Endodermal cell (in vitro differentiated cells): ENCODE measurements around the gene MAP2K7. TPM values are rescaled to one million over a fixed set of nuclear protein-coding genes. Genes with fewer than 3 reads are reported as not detected.

Source experiments
- DNase-seq: peaks from one replicate; pipeline ENCODE4 v3.0.0-alpha.2; 2017
- H3K27ac ChIP-seq: 2 replicates; pipeline ENCODE4 v1.5.1; 2013; ENCODE audit warnings: mild to moderate bottlenecking, low read depth, low read length, moderate library complexity
- H3K27me3 ChIP-seq: 2 replicates; pipeline ENCODE4 v1.6.1; 2013; ENCODE audit warnings: mild to moderate bottlenecking, low read length, moderate library complexity; ENCODE audit not compliant: insufficient read depth, control insufficient read depth, poor library complexity, severe bottlenecking
- H3K36me3 ChIP-seq: 2 replicates; pipeline ENCODE4 v1.7.0; 2013; ENCODE audit warnings: mild to moderate bottlenecking, low read length, moderate library complexity; ENCODE audit not compliant: control insufficient read depth, insufficient read depth
- H3K4me1 ChIP-seq: one replicate; pipeline ENCODE4 v1.7.0; 2013; ENCODE audit warnings: low read length; ENCODE audit not compliant: control insufficient read depth, insufficient read depth
- H3K4me3 ChIP-seq: 2 replicates; pipeline ENCODE4 v1.5.1; 2013; ENCODE audit warnings: mild to moderate bottlenecking, low read length, moderate library complexity
- H3K9ac ChIP-seq: 2 replicates; pipeline ENCODE4 v1.6.1; 2013; ENCODE audit warnings: mild to moderate bottlenecking, low read length, moderate library complexity; ENCODE audit not compliant: poor library complexity, severe bottlenecking; ENCODE audit errors: extremely low read depth
- H3K9me3 ChIP-seq: 2 replicates; pipeline ENCODE4 v1.6.1; 2013; ENCODE audit warnings: mild to moderate bottlenecking, low read length, moderate library complexity; ENCODE audit not compliant: control insufficient read depth
- H3K27ac Mint-ChIP-seq: 2 replicates; pipeline ENCODE4 v1.8.0; 2020; ENCODE audit warnings: mixed read lengths
- H3K27me3 Mint-ChIP-seq: 2 replicates; pipeline ENCODE4 v1.8.0; 2021; ENCODE audit warnings: mild to moderate bottlenecking, mixed read lengths; ENCODE audit not compliant: insufficient read depth
- H3K36me3 Mint-ChIP-seq: 2 replicates; pipeline ENCODE4 v1.8.0; 2020; ENCODE audit warnings: low read depth, mixed read lengths
- H3K4me1 Mint-ChIP-seq: 2 replicates; pipeline ENCODE4 v1.8.0; 2020; ENCODE audit warnings: mixed read lengths
- H3K4me3 Mint-ChIP-seq: 2 replicates; pipeline ENCODE4 v1.8.0; 2020; ENCODE audit warnings: mild to moderate bottlenecking, moderate library complexity, mixed read lengths
- H3K9me3 Mint-ChIP-seq: 2 replicates; pipeline ENCODE4 v1.8.0; 2020; ENCODE audit warnings: mild to moderate bottlenecking, mixed read lengths
- WGBS, 2 experiments: methylation state at CpG; one replicate each; pipeline versions ENCODE4 v1.1.5 to v1.1.7; 2013; ENCODE audit warnings: missing lambda C conversion rate in 2 of 2, mixed read lengths in 1 of 2; ENCODE audit not compliant: insufficient coverage in 1 of 2, insufficient read length in 1 of 2; 5-methylcytosine and 5-hydroxymethylcytosine counted together
- total RNA-seq, 2 donors: library from RNA; stranded (reverse); fragmentation: NEBNext Ultra II Directional in 1 of 2; extraction: Animal tissue kit (Norgen Biotek cat#: 25700) in 1 of 2; gene quantifications; 2 replicates in 1 of 2; 3 replicates in 1 of 2; pipeline ENCODE4 v1.2.1, GENCODE V29; 2021
- TF ChIP-seq, protein P1 (sequence below): fragments of 200-600 bp; sonication (generic); conservative IDR thresholded peaks from 2 replicates; pipeline ENCODE4 v1.5.0; 2021; ENCODE audit warnings: antibody characterized with exemption, mild to moderate bottlenecking

The MAP2K7 gene
- total RNA-seq, 2 donors from 2014 or later: 33.4 to 40.0 TPM

DNA sequence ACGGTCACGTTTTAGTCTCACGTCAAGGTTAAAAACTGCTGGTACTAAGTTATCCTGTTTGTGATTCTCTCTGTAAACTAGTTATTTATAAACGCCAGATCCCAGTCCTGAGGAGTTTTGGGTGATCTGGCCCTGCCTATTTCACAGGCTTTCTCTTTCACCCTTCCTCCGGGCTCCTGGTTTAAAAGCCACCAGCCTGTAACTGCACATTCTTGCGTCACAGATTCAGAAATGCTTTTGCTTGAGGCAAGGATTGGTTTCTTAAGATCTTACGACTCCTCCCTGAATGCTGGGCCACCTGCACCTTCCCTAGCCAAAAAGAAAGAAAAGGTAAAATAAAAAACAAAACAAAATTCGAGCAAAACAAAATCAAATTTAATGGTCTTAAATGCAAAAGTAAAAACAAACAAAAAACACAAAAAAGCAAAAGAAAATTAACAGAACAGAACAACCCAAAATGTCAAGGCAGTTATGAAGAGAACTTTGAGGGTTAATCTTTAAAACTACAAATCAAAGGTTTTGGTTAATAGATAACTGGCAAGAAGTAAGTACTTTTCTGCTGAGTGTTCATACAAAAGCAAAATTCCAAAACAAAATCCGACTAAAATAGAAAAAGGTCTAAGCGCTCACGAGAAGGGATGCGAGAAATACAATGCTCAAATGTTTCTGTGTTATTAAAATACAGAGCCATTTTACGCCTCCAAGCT is 58.4 kb downstream of the MAP2K7 start:
- Mint-ChIP-seq H3K27me3 (no peaks in the 10 kb centered on the region), H3K4me1 (peaks cover 5% of the 10 kb centered on the region), H3K27ac (no peak overlapping the region), H3K9me3 (no peaks in the 10 kb centered on the region), H3K4me3 (no peak overlapping the region), H3K36me3 (peaks cover 42% of the 10 kb centered on the region)
- no peak for DNase-seq
- Histone ChIP-seq H3K4me1 (peaks cover 7% of the 10 kb centered on the region), H3K27me3 (no peaks in the 10 kb centered on the region), H3K36me3 (peaks cover 78% of the 10 kb centered on the region), H3K27ac (no peak overlapping the region), H3K9me3 (no peaks in the 10 kb centered on the region), H3K4me3 (no peak overlapping the region), H3K9ac (no peak overlapping the region)
- 93 to 97% methylated on average over 12 of the region's 13 CpGs for WGBS, 2 experiments
- TF ChIP-seq, protein P1, sequence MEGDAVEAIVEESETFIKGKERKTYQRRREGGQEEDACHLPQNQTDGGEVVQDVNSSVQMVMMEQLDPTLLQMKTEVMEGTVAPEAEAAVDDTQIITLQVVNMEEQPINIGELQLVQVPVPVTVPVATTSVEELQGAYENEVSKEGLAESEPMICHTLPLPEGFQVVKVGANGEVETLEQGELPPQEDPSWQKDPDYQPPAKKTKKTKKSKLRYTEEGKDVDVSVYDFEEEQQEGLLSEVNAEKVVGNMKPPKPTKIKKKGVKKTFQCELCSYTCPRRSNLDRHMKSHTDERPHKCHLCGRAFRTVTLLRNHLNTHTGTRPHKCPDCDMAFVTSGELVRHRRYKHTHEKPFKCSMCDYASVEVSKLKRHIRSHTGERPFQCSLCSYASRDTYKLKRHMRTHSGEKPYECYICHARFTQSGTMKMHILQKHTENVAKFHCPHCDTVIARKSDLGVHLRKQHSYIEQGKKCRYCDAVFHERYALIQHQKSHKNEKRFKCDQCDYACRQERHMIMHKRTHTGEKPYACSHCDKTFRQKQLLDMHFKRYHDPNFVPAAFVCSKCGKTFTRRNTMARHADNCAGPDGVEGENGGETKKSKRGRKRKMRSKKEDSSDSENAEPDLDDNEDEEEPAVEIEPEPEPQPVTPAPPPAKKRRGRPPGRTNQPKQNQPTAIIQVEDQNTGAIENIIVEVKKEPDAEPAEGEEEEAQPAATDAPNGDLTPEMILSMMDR: no peak

DNA sequence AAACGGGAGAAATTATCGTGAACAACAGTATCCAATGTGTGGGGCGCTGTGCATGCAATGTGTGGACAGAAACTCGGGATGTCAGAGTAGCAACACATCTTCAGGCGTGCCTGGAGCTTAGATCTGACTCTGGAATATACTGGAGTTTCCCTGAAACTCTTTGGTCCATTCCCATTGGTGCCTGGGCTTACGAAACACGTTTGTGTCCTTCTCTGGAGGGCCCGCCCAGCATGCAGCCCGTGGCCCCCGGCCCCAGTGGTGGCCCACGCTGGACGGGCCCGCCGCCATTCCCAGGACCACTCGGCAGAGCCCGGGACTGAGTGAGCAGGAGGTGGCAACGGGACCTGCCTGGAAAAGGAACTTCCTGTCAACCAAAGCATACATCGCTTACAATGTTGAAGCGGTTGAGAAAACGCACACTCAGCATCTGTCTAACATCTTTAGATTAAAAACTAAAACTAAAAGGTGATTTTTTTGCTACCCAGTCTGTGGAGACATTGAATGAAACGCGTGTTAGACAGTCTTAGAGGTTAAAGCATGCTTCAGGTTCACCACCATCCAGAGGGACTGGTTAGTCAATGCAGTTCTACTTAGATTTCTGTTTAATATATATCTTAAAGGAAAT is 59.1 kb downstream of the MAP2K7 start:
- Histone ChIP-seq H3K4me1 (peaks cover 7% of the 10 kb centered on the region), H3K36me3 (peaks cover 82% of the 10 kb centered on the region), H3K9ac (no peak overlapping the region), H3K27me3 (no peaks in the 10 kb centered on the region), H3K4me3 (no peak overlapping the region), H3K9me3 (no peaks in the 10 kb centered on the region), H3K27ac (no peak overlapping the region)
- Mint-ChIP-seq H3K27ac (no peak overlapping the region), H3K36me3 (peaks cover 49% of the 10 kb centered on the region), H3K4me1 (peaks cover 5% of the 10 kb centered on the region), H3K9me3 (no peaks in the 10 kb centered on the region), H3K27me3 (no peaks in the 10 kb centered on the region), H3K4me3 (no peak overlapping the region)
- TF ChIP-seq, protein P1: no peak
- DNase-seq: no peak
- 94 to 96% methylated on average over 13 to 22 of the region's 22 CpGs for WGBS, 2 experiments

DNA sequence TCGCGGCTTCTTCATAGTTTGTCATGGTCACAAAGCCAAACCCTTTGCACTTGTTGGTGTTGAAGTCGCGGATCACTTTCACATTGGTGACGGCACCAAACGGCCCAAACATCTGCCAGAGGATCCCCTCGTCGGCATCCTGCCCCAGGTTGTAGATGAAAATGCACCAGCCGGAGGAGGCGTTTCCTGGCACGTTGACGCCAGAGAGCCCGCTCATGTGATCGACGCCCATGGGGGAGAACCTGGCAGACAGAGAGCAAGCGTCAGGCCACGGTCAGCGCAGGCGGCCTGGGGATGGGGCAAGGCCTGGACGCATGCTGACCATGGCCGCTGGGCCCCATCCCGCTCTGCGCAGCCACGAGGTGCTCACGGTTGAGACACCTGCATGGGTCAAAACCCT is 59.9 kb downstream of the MAP2K7 start:
- TF ChIP-seq, protein P1: no peak
- Histone ChIP-seq H3K27me3 (no peaks in the 10 kb centered on the region), H3K4me3 (no peak overlapping the region), H3K9me3 (no peaks in the 10 kb centered on the region), H3K36me3 (peaks cover 83% of the 10 kb centered on the region), H3K27ac (no peak overlapping the region), H3K9ac (no peak overlapping the region), H3K4me1 (peaks cover 7% of the 10 kb centered on the region)
- Mint-ChIP-seq H3K4me1 (peaks cover 5% of the 10 kb centered on the region), H3K27ac (peak overlapping the region; percentile 28), H3K4me3 (no peak overlapping the region), H3K9me3 (no peaks in the 10 kb centered on the region), H3K36me3 (peaks cover 54% of the 10 kb centered on the region), H3K27me3 (no peaks in the 10 kb centered on the region)
- DNase-seq: no peak
- WGBS, 2 experiments: 95 to 97% methylated on average over 16 to 25 of the region's 25 CpGs

Other genes starting within 250 kb of the MAP2K7 start
- not detected for gene RETN, start 234.8 kb upstream of the MAP2K7 start, total RNA-seq
- gene MCEMP1, start 226.8 kb upstream of the MAP2K7 start, total RNA-seq: not detected
- gene TRAPPC5, start 223.0 kb upstream of the MAP2K7 start, total RNA-seq: 10 to 100 TPM; 64.6 to 93.1 TPM
- not detected for gene FCER2, start 201.7 kb upstream of the MAP2K7 start, total RNA-seq
- not detected for gene CLEC4G, start 171.8 kb upstream of the MAP2K7 start, total RNA-seq
- not detected for gene CD209, start 156.3 kb upstream of the MAP2K7 start, total RNA-seq
- gene CLEC4M, start 140.6 kb upstream of the MAP2K7 start, total RNA-seq: not detected
- 1 to 10 TPM; 6.4 to 9.2 TPM for gene EVI5L, start 73.7 kb upstream of the MAP2K7 start, total RNA-seq
- 10 to 100 TPM in 1 of 2 donors, 1 to 10 TPM in 1; 9.5 to 20.2 TPM for gene PRR36, start 29.5 kb upstream of the MAP2K7 start, total RNA-seq
- gene LRRC8E, start 15.4 kb upstream of the MAP2K7 start, total RNA-seq: 1 to 10 TPM; 2.8 to 3.4 TPM
- 1 to 10 TPM in 1 of 2 donors, under 1 TPM in 1; 0.84 to 2.2 TPM for gene TGFBR3L, start 11.0 kb downstream of the MAP2K7 start, total RNA-seq
- 10 to 100 TPM; 11.9 to 14.2 TPM for gene SNAPC2, start 16.5 kb downstream of the MAP2K7 start, total RNA-seq
- gene CTXN1, start 22.3 kb downstream of the MAP2K7 start, total RNA-seq: 10 to 100 TPM; 60.1 to 87.2 TPM
- 10 to 100 TPM; 78.1 to 80.0 TPM for gene TIMM44, start 39.8 kb downstream of the MAP2K7 start, total RNA-seq
- 100 to 1,000 TPM; 123 to 149 TPM for gene ELAVL1, start 101.8 kb downstream of the MAP2K7 start, total RNA-seq
- gene CCL25, start 148.9 kb downstream of the MAP2K7 start, total RNA-seq: not detected
- 100 to 1,000 TPM; 105 to 143 TPM for gene FBN3, start 245.7 kb downstream of the MAP2K7 start, total RNA-seq